GM18505 (cell line): ENCODE data around the gene PYGO2.
A peak's percentile ranks its signal among the peaks of the same experiment; 100 is the strongest.
"Not testable (repeated sequence)": the region's sequence is repeated elsewhere in the genome, so short reads cannot be mapped to it uniquely, and the experiment has no call there.

Experiments
- ATAC-seq: cut with Tn5 transposase; IDR thresholded peaks from one replicate; pipeline ENCODE4 v1.9.1; 2021; ENCODE audit not compliant: unreplicated experiment
- POLR2A ChIP-seq: IDR thresholded peaks from 4 replicates; pipeline ENCODE4 v1.6.1; 2011; ENCODE audit warnings: borderline replicate concordance; ENCODE audit not compliant: insufficient read depth, insufficient read length; ENCODE audit errors: extremely low read depth

The PYGO2 gene

DNA sequence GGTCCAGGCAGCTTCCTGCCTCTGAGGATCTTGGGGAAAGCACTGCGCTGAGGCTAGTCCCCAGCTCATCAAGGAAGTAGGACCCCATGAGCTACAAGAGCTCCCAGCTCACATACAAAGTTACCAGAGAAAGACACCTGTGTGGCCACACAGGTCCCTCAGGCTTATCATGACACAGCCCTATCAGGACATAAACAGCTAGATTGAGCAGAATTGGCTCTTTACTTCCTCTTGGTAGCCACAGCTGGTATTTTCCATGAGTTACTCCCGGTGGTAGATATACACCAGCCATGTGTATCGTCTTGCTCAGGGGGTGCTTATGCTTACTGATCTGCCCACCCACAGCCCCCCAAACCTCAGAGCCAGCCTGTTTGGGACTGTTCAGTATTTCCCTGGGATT, 33.0 kb upstream of the PYGO2 start:
- ATAC-seq, result no peak
- no peak for TF ChIP-seq POLR2A

DNA sequence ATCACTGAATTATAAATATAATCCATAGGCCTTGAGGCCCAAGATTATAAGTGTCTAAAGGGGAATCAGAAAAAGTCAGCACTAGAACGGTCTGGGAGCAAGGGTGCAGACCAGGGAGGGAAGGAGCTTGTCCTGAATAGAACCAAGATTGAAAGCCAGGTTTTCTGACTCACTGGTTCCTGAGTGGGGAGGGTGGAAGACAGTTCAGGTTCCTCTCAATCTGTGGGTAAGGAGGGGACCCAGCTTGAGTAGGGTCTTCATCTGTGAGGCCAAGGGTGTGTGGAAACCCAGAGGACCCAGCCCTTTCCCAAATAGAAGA, 32.6 kb upstream of the PYGO2 start:
- ATAC-seq, result no peak
- TF ChIP-seq POLR2A, result no peak

DNA sequence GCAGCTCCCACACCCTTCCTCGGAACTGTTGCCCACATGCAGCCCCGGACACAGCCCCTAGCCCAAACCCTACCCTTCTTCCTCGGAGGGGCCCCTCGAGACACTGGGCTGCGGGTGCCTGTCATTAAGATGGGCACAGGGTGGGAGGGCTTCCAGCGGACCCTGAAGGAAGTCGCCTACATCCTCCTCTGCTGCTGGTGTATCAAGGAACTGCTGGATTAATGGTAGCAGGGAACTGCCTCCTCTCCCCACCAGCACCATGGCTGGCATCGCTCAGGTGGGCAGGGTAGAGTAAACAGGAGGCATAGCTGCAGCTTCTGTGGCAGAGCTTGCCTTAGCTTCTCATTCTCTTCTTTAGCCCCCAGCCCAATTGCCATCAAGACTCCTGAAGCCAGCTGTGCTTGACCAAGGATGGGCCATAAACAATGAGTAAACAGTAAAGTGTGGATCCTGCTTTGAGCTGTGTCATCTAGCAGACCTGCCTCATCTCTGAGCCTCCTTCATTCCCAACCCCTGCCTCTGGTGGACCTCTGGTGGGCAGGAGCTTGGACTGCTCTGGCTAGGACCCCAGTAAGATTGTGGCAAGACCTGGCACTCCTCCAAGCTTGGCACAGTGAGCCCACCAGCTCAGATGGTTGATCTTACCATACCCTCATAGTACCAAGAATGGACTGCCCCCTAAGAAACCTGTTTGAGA, 32.1 kb upstream of the PYGO2 start, which contains the start of gene LENEP:
Gene LENEP (plus strand): TSS at position 15 of the 697 bp plus-strand sequence. CDS start 22 bp downstream, at position 37.
- no peak for TF ChIP-seq POLR2A
- no peak for ATAC-seq

DNA sequence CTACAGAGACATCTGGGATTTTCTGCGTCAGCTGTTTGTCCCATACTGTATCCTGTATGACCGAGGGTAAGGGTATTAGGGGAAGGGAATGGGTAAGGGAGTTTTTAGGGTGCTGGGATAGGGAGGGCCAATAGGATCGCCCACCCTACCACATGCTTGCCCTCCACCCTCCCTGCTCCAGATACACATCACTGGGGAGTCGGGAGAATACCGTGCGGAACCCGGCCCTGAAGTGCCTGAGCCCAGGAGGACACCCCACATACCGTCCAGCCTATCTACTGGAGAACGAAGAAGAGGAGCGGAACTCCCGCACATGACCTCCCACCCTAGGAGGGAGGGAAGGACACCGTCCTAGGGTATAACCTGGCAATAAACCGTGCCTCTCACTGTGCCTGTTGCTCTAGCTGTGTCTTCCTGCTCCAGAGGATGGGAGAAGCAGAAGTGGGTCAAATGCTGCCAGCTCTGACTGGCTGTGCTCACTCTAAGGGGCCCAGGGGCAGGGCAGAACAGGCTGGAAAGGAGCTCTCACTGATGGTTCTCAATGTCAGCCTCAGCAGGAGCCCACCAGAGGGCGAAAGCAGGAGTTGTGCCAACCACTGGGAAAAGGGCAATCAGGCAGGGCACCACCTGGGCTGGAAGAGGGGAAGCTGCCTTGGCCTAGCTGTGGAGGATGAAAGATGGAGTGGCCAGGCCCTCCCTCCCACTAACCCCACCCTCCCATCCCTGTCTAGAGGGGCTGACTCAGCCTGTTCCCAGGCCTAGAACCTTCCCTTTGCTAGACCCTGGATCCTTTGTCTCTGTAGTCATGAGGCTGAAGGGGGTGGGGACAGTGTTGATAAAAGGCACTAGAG, 31.4 kb upstream of the PYGO2 start:
- no peak for TF ChIP-seq POLR2A
- ATAC-seq, result no peak

DNA sequence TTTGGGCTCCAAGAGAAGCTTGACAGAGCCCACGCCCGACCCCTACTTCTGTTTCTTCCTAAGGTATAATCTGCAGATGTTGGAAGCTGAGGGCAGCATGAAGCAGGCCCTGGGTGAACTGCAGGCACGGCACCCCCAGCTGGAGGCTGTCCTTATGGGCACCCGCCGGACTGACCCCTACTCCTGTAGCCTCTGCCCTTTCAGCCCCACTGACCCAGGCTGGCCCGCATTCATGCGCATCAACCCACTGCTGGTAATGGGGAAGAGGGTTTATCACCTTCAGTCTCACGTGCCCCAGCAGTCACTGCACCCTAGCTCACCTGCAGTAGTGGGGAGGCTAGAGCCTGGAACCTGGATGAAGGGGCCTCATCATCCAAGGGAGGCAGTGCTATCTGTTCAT, 28.7 kb upstream of the PYGO2 start:
- TF ChIP-seq POLR2A, result no peak
- no peak for ATAC-seq

DNA sequence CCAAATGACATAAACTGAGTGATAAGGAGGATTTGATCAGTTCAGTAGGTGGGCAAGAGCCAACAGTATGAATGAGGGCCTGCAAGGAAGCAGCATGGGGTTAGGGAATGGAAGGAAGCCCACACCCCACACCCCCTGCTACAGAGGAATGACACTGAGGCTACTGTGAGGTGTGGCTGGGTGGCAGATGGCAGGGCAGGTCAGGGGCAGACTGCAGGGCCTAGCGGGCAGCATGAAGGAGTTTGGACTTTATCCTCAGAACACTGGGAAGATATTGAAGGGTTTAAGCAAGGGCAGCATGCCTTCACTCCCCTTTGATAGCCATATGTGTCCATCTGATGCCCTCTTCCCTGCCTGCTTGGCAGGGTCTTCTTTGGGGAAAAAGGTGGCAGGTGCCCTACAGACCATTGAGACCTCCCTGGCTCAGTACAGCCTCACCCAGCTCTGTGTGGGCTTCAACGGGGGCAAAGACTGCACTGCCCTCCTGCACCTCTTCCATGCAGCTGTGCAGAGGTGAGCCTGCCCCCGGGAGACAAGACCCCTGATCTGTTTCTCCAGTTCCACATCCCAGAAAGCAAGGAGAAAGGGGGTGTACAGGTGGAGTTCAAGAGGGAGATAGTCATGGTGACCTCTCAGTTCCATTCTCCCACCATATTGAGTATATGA, 27.7 kb upstream of the PYGO2 start:
- TF ChIP-seq POLR2A, result no peak
- no peak for ATAC-seq

DNA sequence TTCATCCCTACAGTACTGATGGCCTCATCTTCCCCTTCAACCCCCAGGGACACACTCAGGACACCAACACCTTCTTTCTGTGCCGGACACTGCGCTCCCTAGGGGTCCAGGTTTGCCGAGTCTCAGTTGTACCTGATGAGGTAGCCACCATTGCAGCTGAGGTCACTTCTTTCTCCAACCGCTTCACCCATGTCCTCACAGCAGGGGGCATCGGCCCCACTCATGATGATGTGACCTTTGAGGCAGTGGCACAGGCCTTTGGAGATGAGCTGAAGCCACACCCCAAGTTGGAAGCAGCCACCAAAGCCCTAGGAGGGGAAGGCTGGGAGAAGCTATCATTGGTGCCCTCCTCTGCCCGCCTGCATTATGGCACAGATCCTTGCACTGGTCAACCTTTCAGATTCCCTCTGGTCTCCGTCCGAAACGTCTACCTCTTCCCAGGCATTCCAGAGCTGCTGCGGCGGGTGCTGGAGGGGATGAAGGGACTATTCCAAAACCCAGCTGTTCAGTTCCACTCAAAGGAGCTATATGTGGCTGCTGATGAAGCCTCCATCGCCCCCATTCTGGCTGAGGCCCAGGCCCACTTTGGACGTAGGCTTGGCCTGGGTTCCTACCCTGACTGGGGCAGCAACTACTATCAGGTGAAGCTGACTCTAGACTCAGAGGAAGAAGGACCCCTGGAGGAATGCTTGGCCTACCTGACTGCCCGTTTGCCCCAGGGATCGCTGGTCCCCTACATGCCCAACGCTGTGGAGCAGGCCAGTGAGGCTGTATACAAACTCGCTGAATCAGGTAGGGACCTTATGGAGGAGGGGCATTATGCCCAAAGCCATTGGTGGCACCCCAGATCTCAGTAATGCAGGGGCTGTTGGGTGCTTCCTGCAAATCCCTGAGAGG, 26.7 kb upstream of the PYGO2 start:
- no peak for ATAC-seq
- no peak for TF ChIP-seq POLR2A

DNA sequence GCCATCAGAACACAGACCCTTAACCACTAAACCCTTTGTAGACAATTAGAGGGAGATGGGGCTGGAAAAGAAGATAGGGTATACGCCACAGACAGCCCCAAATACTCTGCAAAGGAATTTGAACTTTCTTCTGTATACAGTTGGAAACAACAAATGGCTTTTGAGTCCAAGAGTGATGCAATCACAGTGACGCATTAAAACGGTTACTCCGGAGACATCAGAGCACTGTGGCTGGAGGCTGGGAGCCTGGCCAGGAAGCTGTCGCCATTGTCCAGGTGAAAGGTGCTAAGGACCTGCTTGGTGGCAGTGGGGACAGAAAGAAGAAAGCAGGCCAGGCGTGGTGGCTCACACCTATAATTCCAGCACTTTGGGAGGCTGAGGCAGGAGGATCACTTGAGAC, 25.7 kb upstream of the PYGO2 start:
- no peak for ATAC-seq
- TF ChIP-seq POLR2A, result no peak

DNA sequence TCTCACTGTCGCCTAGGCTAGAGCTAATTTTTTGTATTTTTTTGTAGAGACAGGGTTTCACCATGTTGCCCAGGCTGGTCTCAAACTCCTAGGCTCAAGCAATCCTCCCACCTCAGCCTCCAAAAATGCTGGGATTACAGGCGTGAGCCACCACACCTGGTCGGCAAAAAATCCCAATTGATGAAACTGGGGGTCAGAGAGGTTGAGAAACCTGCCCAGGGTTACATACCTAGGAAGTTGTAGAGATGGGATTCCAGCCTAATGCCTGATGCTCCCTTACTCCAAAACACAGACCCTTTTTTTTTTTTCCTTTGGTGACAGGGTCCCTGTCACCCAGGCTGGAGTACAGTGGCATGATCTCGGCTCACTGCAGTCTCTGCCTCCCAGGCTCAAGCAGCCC, 25.2 kb upstream of the PYGO2 start:
- not testable (repeated sequence) for ATAC-seq

DNA sequence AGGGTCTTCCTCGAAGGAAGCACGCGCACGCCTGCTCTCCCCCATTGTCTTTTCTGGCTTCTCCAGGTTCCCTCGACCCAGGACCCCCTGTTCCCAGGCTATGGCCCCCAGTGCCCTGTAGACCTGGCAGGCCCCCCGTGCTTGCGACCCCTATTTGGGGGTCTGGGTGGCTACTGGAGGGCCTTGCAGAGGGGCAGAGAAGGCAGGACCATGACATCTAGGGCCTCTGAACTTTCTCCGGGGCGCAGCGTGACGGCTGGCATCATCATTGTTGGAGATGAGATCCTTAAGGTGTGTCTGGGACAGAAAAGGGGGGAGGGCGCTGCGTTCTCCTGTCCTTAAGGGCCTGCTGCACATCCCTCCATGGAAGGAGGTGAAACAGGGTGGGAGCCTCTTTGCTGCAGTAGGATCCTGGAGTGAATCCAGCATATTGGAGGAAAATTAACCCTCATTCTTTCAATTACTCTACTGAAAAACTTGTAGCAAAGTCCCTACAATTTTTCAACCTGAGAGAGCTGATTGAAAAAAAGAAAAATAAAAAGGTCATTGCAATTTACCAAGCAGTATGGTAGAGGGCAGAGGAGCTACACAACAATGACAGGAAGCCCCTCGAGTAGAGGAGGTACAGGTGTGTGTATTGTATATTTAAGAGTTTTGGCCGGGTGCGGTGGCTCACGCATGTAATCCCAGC, 22.3 kb upstream of the PYGO2 start:
- ATAC-seq, result no peak

DNA sequence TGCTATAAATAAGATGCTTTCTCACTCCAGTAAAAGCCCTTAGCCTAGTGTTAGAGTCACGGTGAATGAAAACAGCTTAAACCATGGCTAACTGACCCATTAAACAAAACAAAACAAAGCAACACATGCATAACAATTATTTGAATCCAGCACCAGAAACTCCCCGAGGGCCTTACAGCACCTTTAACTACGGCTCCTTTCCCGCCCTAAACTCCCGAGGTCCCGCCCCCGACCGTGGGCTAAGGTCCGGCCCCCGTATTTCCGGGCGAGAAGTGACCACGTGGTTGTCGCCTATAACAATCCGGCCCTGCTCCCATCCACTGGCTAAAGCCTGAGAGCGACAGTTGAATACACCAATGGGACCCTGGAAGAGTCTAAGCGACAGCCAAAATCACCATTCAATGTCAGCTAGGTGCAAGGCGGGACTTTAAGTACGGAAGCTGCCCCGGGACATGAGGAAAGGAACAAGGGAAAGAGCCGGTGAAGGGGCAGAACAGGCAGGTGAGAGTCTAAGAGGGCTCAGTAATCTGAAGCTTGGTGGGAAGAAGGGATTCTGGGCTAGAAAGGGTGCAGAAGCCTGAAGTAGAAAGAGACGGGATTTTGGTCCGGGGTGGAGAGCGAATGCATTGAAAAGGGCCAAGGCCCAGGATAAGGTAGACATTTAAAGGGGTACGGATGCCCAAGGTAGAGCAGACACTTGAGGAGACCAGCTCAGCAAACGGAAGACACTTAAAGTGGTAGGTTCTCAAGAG, 21.5 kb upstream of the PYGO2 start, which contains the start of gene FLAD1:
Gene FLAD1 (plus strand): TSS at position 448 of the 752 bp plus-strand sequence. CDS start 351 bp downstream, outside the sequence.
- peak; percentile 96 for ATAC-seq
- TF ChIP-seq POLR2A, result peak; percentile 77

More for the DNA sequence above, 22.3 kb upstream of the PYGO2 start:
- TF ChIP-seq POLR2A, result no peak

DNA sequence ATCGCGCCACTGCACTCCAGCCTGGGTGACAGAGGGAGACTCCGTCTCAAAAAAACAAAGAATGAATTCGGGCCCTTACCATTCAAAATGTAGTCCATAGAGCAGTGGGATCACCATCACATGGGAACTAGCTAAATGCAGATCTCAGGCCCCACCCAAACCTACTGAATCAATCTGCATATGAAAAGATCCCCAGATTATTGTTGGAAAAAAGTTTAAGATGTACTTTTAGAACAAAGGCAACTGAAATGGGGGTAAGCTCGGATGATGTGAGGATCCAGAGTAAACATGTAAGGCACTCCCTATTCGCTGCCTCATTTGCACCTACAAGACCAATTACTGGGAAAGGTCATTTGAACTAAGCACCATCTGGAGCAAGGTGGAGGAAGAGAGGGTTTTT, 20.8 kb upstream of the PYGO2 start:
- no peak for TF ChIP-seq POLR2A
- ATAC-seq, result no peak

DNA sequence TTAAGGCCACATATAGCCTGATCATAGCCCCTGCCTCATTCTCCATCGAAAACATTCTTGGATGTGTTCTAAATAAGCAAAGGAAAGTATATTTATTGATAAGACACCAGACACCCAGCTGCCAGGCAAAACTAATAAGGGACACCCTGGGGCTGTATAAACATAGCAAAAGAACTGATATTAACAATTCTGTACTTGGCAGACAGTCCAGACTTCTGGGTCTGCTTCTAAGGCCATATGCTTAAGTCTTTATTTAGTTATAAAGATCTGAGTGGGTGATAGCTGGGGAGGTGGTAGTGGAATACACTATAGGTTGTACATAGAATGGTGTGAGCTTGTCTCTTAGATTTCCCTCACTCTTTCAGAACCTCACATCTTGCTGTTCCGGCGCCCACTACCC, 16.8 kb upstream of the PYGO2 start:
- TF ChIP-seq POLR2A, result no peak
- no peak for ATAC-seq

DNA sequence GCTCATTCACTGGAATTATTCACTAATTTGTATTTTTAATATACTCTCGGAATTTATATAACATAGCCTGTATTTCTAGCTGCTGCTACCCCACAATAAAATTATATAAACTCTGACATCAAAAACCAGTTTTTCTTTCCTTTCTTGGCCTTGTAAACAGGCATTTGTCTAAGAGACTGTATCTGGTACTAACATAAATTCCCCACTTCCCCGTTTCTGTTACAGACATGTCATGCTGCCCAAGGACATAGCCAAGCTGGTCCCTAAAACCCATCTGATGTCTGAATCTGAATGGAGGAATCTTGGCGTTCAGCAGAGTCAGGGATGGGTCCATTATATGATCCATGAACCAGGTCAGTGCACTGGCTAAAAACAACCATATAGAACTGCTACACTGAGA, 16.2 kb upstream of the PYGO2 start:
- ATAC-seq, result not testable (repeated sequence)
